Pancreas (tissue), 10 donors: Measurements from ENCODE around the gene DLX3. TPM values are rescaled to one million over a fixed set of nuclear protein-coding genes. Genes with fewer than 3 reads are reported as not detected.

Source experiments
- ATAC-seq, 4 donors: fragments of 200-7000 bp; cut with Tn5 transposase; one replicate each; pipeline versions ENCODE4 v1.8.0 to v1.9.1; 2020; ENCODE audit warnings: mild to moderate bottlenecking in 4 of 4, moderate library complexity in 4 of 4
- DNase-seq, 6 donors: peaks; one replicate each; pipeline ENCODE4 v3.0.0-alpha.2; 2020
- FAIRE-seq: peaks from 2 replicates; lab custom pipeline; 2012; peaks lifted over from hg19 to GRCh38; lab: Jason Lieb, UNC
- H3K27ac ChIP-seq, 4 donors: fragments of 200-600 bp; sonication (generic); 1 replicate in 3 of 4; 2 replicates in 1 of 4; pipeline versions ENCODE4 v1.5.0 to v1.8.0; 2020
- H3K27me3 ChIP-seq, 4 donors: fragments of 200-600 bp; one replicate each; pipeline ENCODE4 v1.8.0; 2021
- H3K36me3 ChIP-seq, 3 donors: fragments of 200-600 bp; sonication (generic) in 1 of 3; one replicate each; pipeline versions ENCODE4 v1.5.0 to v1.8.0; 2020 to 2021
- H3K4me1 ChIP-seq, 3 donors: fragments of 200-600 bp; one replicate each; pipeline ENCODE4 v1.8.0; 2021
- H3K4me3 ChIP-seq, 4 donors: fragments of 200-600 bp; sonication (generic) in 2 of 4; one replicate each; pipeline versions ENCODE4 v1.5.0 to v1.8.0; 2020 to 2021
- H3K9me3 ChIP-seq, 4 donors: fragments of 200-600 bp; one replicate each; pipeline ENCODE4 v1.8.0; 2021
- WGBS, 2 donors: extraction: QIAGEN DNeasy Blood & Tissue Kit; methylation state at CpG; one replicate each; pipeline ENCODE4 v1.1.7; 2013; 5-methylcytosine and 5-hydroxymethylcytosine counted together
- intact Hi-C, 3 donors: fragments of 100-400 bp; cut with DNase I; formaldehyde crosslinking; loops; one replicate each; pipeline versions ENCODE4 v1.11.1 to v1.14.2; 2022
- polyA plus RNA-seq, 2 donors: library from polyadenylated mRNA; stranded (reverse); fragments of 200-250 nt; gene quantifications; one replicate each; pipeline ENCODE4 v1.2.3, GENCODE V29; 2013
- total RNA-seq, 6 donors: library from RNA; stranded (reverse); fragmentation: NEBNext Ultra II Directional in 4 of 6; extraction: Animal tissue kit (Norgen Biotek cat#: 25700) in 4 of 6; gene quantifications; one replicate each; pipeline versions ENCODE4 v1.2.1 to v1.2.4, GENCODE V29; 2021 to 2023
- TF ChIP-seq, protein P1 (sequence below), 4 donors: fragments of 200-600 bp; sonication (generic) in 3 of 4; IDR thresholded peaks; one replicate each; pipeline versions ENCODE4 v1.5.0 to v1.8.0; 2021; ENCODE audit warnings: antibody characterized with exemption in 4 of 4
- donor health status: healthy with polysubstance abuse.
- donor health status: DM: no; HTN: no; CAD: no; lungs with moderate emphysema.
- donor health status: DM: no; HTN: no; CAD: no.
- donor health status: control.
- donor health status: control.
- donor health status: Bipolar disorder and iron deficiency.
- donor health status: DM: yes; HTN: yes; CAD: no.
- donor health status: DM: no; HTN: no; CAD: no.
- donor health status: DM: no; HTN: no; CAD: no.
- donor health status: DM: yes; HTN: yes; CAD: no.

Gene DLX3
- total and polyA plus RNA-seq, 8 donors, result 0.09 to 0.53 (median 0.32) TPM

DNA sequence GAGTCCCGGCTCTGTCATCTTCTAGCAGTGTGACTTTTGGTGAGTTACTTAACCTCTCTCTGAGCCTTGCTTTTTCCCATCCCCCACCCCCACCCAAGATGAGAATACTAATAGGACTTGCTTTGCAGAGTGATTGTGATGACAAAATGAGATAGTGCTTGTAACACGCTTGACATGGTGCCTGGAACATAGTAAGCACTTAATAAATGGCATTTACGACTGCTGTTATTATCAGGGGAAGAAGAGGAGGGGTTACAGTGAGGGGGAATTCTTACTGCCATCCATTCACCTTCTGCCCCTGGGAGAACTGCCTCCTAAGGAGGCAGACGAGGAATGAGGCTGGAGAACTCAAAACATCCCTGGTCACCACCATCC is 18.2 kb downstream of the DLX3 start:
- no peak for ATAC-seq
- H3K27ac ChIP-seq, result no peak overlapping the region

DNA sequence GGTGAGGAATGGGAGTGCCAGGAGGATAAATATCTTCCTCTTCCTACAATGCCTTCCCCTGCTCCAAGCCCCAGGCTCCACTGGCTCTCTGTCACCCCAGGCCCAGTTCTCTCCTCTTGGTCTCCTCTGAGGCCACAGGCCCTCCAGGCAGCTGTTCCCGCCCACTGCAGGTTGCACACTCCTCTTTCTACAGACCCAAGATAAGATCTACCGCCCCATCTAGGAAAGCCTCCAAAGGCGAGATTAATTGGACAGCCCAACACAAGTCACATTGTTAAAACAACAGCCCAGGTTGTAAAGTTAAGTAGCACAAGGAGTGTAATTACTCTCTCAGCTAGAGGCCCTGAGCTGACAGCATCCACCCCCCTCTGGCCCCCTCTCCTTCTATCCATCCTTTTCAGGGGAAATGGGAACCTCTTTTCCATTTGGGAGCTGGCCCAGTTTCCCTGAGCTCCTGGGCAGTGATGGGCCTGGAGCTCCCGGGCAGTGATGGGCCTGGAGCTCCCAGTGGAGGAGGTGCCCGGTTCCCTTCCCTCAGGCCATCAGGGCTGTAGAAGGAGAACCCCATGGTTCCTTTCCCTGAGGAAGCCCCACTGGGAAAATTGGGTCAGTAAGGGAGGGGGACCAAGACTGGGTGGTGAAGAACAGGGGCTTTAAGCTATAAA is 18.7 kb downstream of the DLX3 start:
- DNase-seq, result peak in 3 of 6 donors; percentile 51 to 63 (median 58)
- intact Hi-C loops, result no loop called here
- no peak overlapping the region for H3K4me3 ChIP-seq
- no peaks in the 10 kb centered on the region for H3K9me3 ChIP-seq
- peaks cover 0 to 16% (median 3%) of the 10 kb centered on the region in 4 donors for H3K27me3 ChIP-seq
- no peaks in the 10 kb centered on the region for H3K36me3 ChIP-seq
- 45 to 53% methylated on average over 5 of the region's 5 CpGs for WGBS, 2 donors
- ATAC-seq, result peak; percentile 58 to 89 (median 75)
- TF ChIP-seq, protein P1, sequence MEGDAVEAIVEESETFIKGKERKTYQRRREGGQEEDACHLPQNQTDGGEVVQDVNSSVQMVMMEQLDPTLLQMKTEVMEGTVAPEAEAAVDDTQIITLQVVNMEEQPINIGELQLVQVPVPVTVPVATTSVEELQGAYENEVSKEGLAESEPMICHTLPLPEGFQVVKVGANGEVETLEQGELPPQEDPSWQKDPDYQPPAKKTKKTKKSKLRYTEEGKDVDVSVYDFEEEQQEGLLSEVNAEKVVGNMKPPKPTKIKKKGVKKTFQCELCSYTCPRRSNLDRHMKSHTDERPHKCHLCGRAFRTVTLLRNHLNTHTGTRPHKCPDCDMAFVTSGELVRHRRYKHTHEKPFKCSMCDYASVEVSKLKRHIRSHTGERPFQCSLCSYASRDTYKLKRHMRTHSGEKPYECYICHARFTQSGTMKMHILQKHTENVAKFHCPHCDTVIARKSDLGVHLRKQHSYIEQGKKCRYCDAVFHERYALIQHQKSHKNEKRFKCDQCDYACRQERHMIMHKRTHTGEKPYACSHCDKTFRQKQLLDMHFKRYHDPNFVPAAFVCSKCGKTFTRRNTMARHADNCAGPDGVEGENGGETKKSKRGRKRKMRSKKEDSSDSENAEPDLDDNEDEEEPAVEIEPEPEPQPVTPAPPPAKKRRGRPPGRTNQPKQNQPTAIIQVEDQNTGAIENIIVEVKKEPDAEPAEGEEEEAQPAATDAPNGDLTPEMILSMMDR (IDR thresholded peaks at IDR 0.05), result no peak
- FAIRE-seq, result no peak
- H3K27ac ChIP-seq, result no peak overlapping the region
- peaks cover 0 to 8% (median 0%) of the 10 kb centered on the region in 3 donors for H3K4me1 ChIP-seq

More for the DNA sequence above, 18.2 kb downstream of the DLX3 start:
- intact Hi-C loops, result no loop called here
- Histone ChIP-seq H3K36me3 (no peaks in the 10 kb centered on the region), H3K9me3 (no peaks in the 10 kb centered on the region), H3K4me1 (peaks cover 0 to 5% (median 0%) of the 10 kb centered on the region in 3 donors), H3K27me3 (peaks cover 0 to 12% (median 3%) of the 10 kb centered on the region in 4 donors), H3K4me3 (no peak overlapping the region)
- 52 to 62% methylated on average over 4 of the region's 4 CpGs for WGBS, 2 donors
- no peak for FAIRE-seq
- TF ChIP-seq, protein P1 (IDR thresholded peaks at IDR 0.05), result no peak
- DNase-seq, result no peak

DNA sequence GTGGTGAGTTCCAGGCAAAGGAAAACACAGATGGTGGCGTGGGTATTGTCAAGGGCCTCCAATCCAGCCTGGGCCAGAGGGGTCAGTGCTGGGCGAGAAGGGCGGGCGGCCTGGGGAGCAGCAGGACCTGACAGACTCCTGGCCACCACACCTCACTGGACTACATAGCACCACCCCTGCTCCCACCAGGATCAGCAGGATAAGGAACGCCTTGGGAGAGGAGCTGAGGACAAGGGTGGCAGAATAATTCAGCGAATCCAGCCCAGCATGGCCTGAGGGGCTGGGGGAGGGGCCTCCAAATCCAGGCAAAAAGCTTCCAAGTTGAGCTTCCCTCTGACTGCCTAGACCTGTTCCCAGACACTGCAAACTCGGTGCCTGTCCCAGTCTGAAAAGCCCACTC is 19.5 kb downstream of the DLX3 start:
- no peak overlapping the region for H3K27ac ChIP-seq
- TF ChIP-seq, protein P1 (IDR thresholded peaks at IDR 0.05), result no peak
- H3K27me3 ChIP-seq, result peaks cover 0 to 21% (median 3%) of the 10 kb centered on the region in 4 donors
- DNase-seq (no peak), ATAC-seq (no peak), FAIRE-seq (no peak)
- H3K36me3 ChIP-seq, result no peaks in the 10 kb centered on the region
- H3K4me1 ChIP-seq, result peaks cover 0 to 8% (median 0%) of the 10 kb centered on the region in 3 donors
- intact Hi-C loops, result no loop called here
- no peaks in the 10 kb centered on the region for H3K9me3 ChIP-seq
- no peak overlapping the region for H3K4me3 ChIP-seq
- WGBS, 2 donors, result 79 to 85% methylated on average over 7 of the region's 7 CpGs

DNA sequence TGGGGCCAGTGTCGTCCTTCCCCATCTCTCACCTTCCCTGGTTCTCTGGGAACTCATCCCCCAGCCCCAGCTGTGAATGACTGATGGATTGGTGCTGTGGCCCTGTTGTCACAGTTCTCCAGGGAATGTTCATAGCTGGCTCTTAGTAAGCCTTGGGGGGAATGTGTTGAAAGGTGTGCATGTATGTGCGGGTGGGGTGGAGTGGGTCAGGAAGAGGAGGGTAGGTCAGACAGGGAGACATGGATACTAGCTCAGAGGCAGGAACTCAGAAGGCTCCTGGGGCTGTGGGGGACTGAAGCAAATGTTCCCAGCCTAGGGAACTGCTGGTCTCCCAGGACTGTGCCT is 21.8 kb downstream of the DLX3 start:
- Histone ChIP-seq H3K27me3 (peaks cover 0 to 35% (median 3%) of the 10 kb centered on the region in 4 donors), H3K27ac (no peak overlapping the region), H3K36me3 (no peaks in the 10 kb centered on the region), H3K4me3 (no peak overlapping the region), H3K9me3 (no peaks in the 10 kb centered on the region), H3K4me1 (peaks cover 0 to 13% (median 0%) of the 10 kb centered on the region in 3 donors)
- 49 to 71% methylated on average over 2 of the region's 2 CpGs for WGBS, 2 donors
- ATAC-seq, result no peak
- TF ChIP-seq, protein P1 (IDR thresholded peaks at IDR 0.05), result no peak
- intact Hi-C loops, result no loop called here
- no peak for FAIRE-seq
- DNase-seq, result no peak
